NCI-H524 treated with DMSO at 0.1 percent for 48 hours (cell line): Measurements from ENCODE around the gene IFT88.
A peak's percentile ranks its signal among the peaks of the same experiment; 100 is the strongest.

Experiments used
- DNase-seq: peaks from one replicate; lab custom pipeline; 2025; lab: John Stamatoyannopoulos, UW

Gene IFT88

DNA sequence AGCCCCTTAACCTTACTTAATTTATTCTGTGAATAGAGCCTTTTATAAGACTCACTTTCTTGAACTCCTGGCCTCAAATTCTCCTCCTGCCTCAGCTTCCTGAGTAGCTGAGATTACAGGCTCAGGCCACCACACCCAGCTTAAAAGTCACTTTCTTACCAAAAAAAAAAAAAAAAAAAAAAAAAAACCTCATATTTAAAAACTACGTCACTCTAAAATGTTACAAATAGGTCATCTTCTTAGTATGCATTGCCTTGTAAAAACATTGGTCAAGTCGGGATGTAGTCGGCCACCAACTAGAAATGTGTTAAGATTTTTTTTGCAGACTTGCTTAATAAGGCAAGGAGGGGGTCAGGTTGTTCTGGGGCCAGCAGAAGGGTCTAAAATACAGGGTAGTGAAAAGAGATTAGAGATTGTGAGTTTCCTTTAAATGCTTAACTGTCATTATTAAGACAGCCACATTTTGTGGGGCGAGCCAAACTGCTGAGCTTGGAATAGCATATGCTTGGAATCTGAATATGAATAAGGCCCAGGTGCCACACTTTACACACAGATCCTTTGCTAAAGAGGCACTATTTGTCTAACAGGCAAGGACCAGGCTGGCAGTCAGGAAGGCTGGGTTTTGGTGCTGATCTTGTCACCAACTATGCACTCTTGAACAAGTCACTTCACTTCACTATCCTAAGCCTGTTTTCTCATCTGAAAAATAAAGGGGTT lies 120.1 kb downstream of the IFT88 start:
- DNase-seq = no peak

GRCh38 chr13:20689291-20689690 lies 122.3 kb downstream of the IFT88 start:
- no peak for DNase-seq

GRCh38 chr13:20691616-20692015 lies 124.7 kb downstream of the IFT88 start:
- no peak for DNase-seq

DNA sequence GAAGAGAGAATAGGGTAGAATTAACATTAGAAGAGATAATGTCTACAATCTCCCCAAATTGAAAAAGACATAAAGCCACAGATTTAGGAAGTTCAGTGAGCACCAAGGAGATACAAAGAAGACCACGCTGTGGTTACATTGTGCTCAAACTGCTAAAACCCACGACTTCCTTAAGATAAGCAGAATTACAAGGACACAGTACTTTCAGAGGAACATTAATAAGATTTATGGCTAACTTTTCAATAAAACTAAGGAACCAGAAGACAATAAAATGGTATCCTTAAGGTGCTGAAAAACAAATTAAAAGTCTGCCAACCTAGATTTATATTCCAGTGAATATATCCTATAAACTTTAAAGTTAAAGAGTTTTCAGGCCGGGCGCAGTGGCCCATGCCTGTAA lies 129.1 kb downstream of the IFT88 start:
- DNase-seq = no peak

DNA sequence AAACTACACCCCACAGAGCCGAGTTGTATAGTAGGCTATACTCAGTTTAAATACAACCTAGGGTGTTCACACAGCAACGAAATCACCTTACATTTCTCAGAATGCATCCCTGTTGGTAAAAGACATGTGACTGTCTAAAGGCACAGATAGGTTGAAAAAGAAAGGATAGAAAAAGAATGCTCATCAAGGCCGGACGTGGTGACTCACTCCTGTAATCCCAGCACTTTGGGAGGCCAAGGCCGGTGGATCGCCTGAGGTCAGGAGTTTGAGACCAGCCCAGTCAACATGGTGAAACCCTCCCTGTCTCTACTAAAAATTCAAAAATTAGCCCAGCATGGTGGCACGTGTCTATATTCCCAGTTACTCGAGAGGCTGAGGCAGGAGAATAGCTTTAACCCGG lies 132.8 kb downstream of the IFT88 start:
- no peak for DNase-seq

DNA sequence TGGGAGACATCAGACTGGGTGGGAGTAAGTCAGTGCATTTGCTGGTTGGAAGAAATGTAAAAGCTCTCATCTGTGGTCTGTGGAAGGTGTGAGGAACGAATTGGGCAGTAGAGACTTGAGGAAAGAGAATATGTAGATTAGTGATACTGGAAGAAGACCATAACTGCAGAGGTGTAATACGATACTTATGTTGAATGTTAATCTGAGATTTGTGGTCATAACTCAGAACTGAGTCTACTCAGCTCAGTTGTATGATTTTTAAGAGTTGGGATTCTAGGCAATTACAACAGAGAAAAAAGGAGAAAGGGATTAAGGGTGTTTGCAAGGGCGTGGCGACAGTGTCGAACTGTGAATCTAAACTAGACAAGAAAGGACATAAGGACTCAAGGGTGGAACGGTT lies 133.3 kb downstream of the IFT88 start:
- DNase-seq = no peak

DNA sequence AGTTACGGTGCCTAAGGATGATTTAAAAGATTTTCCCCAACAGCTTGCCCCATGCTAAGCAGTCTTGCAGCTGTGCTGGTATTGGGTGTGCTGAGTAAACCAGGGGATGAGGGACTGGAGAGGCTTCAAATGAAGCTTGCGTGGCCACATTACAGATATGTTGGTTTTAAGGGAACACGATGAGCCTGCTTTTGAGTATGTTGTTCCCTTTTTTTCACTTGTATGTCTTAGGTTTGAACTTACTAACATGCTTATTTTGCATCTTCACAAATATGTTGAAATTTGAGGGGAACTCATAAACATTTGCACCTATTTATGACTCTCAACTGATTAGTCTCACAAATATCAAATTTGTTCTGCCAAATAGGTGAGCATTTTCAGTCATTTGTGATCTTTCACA lies 134.5 kb downstream of the IFT88 start:
- DNase-seq = no peak

DNA sequence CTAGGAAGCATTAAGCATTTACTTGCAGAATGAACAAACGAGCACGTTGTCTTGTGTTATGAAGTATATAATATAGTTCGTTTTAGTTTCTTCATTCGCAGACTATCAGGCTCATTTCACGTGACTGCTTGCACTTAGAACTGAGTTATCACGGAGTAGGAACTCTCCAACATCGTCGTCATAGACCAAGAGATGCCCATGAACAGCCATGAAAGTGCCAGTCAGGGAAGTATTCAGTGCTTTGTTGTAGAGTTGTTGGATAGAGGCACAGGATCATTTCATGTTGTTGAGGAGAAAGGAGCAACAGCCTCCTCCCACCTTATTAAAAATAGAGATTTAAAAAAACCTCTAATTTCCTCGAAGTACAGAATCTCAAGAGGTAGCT lies 135.6 kb downstream of the IFT88 start:
- no peak for DNase-seq

DNA sequence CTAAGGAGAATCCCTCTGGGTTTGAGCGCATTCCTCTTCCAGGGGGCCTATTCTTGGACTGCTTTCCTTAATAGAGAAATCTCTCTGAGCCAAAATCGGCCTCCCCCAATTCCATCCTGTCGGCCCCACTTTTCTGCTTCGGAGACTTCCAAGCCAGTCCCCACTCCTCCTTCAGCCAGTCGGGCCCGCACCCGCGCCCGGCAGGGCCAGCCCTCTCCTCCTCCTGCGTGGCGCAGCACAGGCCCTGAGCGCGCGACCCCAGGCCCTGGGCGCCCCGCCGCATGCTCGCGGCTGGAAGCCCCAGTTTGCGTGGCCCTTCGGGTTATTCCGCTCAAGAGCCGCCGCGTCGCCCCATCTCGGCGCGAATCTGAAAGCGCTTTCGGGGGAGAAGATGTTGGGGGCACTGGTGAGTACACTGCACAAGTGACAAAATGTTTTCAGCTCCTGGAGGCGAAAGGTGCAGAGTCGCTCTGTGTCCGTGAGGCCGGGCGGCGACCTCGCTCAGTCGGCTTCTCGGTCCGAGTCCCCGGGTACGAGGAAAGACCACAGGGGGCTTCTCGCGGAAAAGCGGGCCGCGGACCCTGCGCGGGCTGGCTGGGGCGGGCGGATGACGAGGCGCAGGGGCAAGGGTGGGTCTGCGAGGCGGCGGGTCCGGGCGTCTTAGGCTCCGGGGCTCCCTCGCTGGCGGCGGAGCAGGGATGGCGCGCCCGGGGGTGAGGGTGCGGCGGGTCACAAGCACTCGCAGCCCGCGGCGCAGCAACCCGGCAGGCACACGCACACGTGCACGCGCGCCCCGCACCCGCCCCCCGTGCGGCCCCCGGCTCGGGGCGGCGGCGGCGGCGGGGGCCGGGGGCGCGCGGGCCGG lies 136.2 kb downstream of the IFT88 start, which contains the start of gene IL17D:
IL17D (plus strand) TSS at position 785 of the 865 bp plus-strand sequence. CDS start 303 bp downstream, outside the sequence.
- no peak for DNase-seq

DNA sequence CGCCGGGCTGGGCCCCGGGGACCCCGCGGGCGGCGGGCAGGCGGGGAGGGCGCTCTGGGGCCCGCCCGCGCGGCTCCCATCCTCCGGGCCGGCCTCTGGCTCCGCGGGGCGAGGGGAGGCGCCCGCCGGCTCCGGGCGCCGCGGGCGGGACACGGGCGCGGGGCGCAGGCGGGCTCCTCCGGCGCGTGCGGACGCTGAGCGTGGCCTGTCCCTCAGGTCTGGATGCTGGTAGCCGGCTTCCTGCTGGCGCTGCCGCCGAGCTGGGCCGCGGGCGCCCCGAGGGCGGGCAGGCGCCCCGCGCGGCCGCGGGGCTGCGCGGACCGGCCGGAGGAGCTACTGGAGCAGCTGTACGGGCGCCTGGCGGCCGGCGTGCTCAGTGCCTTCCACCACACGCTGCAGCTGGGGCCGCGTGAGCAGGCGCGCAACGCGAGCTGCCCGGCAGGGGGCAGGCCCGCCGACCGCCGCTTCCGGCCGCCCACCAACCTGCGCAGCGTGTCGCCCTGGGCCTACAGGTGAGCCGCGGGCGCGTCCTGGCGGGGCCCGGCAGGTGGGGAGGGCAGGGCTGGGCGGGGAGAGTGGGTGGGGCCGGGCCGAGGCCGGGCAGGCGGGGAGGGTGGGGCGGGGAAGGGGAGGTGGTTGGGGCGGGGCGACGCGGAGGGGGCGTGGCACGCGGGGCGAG lies 137.0 kb downstream of the IFT88 start:
- DNase-seq = peak; percentile 17

DNA sequence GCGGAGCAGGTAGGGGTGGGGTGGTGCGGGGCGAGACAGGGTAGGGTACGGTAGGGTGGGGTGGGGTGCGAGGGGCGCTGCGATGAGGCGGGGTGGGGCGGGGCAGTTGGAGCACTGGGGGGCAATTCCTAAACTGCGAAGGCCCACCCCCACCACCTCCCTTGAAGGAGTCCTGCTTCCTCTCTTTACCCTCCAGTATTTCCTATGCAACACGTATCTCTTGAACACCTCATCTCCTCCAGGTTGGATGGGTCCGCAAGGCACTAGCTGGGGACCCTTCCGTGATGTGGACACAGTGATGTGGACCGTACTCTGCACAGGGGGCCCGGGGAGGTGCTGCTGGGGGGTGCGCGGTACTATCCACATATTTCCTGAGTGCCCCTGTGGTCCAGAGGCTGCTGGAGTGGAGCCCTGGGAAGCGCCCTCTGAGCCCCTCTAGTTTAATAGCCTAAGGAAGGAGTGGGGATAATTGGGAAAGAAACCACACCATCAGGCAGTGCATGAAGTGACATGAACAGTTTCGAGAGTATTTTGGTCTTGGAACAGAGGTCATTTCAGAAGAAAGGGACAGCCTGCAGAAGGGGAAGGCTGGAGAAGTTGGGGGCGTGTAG lies 137.6 kb downstream of the IFT88 start:
- DNase-seq = no peak

- DNase-seq = no peak
Measured at GRCh38 chr13:20706661-20707060, 139.7 kb downstream of the IFT88 start.

DNA sequence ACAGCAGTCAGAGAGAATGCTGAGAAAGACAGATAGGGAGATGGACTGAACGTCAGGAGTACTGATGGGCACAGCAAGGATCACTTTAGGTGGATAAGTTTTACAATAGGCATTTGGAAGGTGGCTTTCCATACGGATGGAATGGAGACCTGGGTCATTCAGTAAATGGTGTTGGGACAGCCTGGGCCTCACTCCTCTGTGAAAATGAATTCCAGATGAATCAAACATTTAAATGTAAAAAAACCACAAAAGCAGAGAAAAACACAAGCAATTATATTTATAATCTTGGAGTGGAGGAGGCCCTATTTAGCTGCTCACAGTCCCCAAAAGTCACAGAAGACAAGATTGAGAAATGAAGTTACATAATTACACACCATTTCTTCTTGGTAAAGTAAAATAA lies 141.3 kb downstream of the IFT88 start:
- DNase-seq = no peak

- DNase-seq = no peak
Measured at GRCh38 chr13:20709369-20709768, 142.4 kb downstream of the IFT88 start.

DNA sequence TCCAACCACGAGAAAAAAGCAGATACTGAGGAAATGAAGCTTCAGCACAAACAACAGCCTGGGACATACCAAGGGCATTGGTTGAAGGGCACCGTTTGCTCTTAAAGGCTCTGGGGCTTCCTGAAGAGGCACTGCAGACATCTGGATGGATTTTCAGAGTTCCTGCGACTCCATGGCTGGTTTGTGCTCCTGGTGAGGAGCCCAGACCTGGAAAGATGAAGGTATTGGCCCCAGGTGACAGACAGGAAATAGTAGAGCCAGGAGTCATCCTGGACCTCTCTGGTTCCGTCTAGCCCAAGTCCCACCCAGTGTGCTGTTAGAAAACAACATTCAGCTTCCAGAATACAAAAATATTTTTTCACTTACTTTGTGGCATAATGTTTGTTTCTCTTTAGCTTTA lies 142.8 kb downstream of the IFT88 start:
- no peak for DNase-seq

GRCh38 chr13:20711301-20712044 lies 144.5 kb downstream of the IFT88 start:
- no peak for DNase-seq

DNA sequence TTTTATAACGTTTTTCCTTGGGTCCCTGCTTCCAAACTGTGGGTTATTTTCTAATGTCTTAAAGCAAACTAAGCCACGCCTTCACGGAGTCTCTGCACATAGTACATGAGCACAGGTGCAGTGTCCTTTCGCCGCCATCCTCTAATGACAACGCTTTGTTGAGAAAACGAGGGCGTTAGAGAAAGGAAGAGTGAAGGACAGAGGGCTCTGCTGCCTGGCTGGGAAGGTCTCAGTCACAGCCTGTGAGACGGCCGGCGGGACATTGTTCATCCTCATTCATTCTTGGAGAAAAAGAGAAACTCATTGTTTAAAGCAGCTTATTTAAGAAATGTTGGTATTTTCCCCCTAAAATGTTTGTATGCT lies 146.0 kb downstream of the IFT88 start:
- no peak for DNase-seq

GRCh38 chr13:20713751-20714150 lies 146.8 kb downstream of the IFT88 start:
- no peak for DNase-seq

- no peak for DNase-seq
Measured at GRCh38 chr13:20714161-20714560, 147.2 kb downstream of the IFT88 start.

DNA sequence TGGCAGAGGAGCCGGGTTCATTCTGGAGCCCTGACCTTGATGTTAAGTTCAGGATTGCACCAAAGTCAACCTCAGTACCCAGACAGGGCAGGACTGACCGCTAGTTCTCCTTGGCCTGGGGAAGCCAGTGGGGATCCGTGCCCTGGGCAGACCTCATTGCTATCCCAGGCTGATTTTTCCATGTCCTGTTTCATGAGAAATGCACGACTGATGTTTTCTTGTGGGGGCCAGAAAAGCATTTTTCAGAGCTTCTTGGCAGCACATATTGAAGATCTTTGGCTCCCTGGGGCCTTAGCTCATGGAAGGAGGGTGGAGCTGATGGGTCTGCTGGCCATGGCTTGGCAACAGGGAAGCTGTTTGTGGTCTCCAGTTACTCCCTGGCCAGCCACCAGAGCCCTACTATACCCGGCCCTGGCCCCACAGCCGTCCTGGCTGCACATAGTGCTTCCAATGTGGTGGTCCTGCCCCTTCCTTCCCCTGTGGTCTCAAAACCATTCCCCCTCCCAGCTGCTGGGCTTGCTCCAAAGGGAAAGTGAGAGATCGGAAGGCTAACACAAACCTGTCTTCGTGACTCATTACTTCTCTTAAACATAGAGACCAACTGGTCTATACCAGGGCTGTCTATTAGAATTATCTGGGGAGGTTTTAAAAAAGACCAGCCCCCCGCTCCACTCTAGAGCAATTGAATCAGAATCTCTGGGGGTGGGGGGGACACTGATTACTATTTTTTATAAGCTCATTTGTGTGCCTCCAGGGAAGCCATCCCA lies 147.8 kb downstream of the IFT88 start:
- DNase-seq = no peak

GRCh38 chr13:20715330-20715712 lies 148.4 kb downstream of the IFT88 start:
- DNase-seq = no peak
